ENCODE data around the gene HBG1.

The HBG1 gene

DNA sequence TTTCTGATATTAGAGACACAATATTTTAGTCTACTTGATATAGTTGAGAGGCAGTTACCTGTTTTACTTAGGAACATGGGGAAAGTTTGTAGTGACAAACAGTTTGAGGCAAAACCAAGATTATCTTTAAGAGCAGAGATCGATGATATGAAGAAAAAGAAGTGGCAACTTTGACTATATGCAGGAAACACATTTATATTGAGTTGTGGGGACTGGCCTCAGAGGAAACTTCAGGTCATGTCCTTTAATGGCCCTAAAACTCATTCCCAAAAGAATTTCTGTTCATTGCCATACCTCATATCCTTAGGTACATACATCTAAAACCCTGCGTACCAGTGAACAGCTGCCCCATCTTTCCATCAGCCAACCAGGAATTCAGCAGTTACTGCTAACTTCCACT lies 4.5 kb downstream of the HBG1 start:
- DNase-seq = no peak

DNA sequence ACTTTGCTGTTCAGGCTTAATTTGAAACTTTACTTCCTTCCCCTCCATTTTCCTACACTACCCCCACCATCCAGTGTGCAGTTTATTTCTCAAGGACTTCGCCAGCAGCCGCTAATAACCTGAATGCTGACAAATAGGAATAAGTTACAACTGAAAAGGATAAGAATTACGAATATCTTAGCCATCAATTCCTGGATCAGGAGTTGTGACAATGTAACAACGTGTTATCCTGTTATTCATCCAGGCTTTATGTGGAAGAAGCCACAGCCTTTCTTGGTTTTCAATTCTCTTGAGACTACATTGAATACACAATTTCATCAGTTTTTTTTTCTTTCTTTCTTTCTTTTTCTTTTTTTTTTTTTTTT lies 5.9 kb downstream of the HBG1 start:
- DNase-seq = no peak

DNA sequence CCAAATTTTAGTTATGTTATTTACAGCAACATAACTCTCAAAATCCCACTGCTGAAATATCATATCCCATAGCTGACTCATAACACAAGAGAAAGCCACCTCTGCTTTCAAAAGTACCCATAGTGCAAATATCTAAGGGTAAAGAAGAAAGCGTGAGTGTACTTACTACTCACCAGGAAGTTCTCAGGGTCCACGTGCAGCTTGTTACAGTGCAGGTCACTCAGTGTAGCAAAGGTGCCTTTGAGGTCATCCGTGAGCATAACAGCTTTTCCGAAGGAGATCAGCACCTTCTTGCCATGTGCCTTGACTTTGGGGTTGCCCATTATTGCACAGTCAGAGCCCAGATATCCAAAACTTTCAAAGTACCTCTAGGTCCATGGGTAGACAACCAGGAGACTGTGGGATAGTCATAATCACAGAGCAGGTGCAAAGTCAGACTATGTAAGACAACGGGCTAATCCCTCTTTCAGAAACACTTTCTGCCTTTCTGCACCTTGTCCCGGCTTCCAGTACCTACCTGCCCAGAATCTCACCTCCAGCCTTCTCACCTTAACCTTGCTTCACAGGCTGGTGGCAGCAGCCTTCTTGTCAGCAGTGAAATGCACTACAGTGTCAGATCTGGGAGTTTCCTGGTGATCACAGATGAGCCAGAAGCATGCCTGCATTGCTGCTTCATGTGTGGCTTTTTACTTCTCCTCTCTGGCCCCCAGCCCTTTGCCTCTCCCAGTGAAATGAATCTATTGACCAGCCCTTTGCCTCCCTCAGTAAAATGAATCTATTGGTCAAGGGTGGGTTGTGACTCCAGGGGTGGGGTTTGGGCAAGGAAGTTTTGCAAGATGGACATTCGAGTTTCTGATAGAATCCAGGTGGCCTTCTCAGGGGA lies 6.5 kb downstream of the HBG1 start:
- no peak for DNase-seq

DNA sequence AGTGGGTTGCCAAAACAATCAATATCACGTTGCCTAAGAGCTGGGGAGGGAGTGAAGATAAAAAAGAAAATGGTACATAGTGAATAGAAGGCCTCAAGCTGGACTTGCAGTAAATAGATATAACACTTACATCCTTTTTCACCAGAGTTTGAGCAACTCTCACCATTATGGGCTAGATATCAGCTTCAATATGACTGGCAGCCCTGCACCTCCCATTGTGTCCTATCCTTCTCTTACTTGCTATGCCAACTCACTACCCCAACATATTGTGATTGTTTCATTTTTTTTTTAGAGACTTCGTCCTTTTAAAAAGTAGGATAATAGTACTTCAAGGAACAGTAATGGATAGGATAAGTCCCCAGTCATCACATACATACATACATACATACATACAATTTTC lies 7.4 kb downstream of the HBG1 start:
- DNase-seq = no peak

DNA sequence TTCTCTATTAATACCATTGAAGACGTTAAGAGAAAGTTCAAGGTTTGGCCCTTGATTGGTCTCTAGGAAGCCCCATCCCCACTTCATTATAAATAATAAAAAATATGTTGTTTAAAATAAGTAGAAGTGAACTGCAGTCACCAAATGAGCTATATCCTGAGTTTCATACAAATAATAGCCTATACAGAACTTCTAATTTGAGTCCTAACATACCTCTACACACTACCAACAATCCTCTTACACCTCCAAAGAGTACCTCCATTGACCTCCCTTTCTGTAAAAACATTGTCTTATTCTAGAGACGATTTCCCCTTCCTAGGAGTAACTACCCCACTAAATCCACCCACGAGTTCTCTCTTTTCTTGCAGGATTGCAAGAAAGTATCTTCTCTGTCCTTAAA lies 8.2 kb downstream of the HBG1 start:
- DNase-seq = no peak

DNA sequence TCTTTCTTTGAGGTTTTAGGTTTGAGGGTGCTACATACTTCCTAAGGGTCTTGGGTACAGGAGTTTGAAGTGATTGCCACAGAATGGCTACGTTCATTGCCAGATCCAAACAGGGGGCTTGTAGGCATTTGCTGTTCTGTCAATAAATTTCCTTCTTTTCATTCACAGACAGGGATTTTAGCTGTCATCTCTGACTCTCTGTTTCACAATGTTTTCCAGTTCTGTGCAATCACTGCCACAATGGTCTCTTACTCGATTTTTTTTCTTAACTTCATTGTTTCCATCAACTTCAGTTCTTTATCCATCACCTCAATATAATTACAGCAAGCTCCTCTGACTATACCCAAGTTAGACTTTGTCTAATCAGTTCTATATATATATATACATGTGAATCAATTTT lies 9.2 kb downstream of the HBG1 start:
- no peak for DNase-seq

DNA sequence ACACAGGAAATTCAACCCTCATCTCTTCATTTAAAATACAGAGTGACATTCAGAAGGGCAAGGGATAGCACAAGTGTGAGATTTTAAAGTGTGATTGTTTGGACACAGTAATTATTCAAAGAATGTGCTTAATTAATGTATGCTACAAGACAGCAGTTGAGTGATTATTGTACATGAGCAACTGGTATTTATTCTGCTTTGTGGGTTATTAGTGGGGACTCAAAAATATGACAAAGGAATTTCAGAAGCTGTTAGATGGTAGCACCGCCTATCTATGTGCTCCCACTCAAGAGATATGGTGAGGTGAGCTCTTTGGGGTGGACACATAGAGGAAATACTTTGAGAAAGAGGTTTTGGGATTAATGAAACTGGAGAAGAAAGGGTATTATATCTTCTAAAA lies 9.6 kb downstream of the HBG1 start:
- DNase-seq = no peak

DNA sequence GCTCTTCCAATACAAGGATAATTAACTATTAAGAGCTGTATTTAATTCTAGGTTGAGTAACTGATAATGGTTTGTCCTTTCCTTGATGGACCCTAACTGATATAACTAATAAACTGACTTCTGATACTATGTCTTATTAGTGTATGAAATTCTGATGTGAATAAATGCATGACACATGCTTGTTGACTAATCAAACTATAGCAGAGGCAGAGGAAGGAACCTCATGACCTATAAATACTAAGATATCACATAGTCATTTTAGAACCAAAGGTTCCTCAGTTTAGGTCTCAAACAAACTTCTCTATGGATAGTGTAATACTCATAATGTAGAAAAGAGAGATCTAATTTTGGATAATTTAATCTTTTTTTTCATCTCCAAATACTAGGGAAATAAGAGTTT lies 10.6 kb downstream of the HBG1 start:
- no peak for DNase-seq

DNA sequence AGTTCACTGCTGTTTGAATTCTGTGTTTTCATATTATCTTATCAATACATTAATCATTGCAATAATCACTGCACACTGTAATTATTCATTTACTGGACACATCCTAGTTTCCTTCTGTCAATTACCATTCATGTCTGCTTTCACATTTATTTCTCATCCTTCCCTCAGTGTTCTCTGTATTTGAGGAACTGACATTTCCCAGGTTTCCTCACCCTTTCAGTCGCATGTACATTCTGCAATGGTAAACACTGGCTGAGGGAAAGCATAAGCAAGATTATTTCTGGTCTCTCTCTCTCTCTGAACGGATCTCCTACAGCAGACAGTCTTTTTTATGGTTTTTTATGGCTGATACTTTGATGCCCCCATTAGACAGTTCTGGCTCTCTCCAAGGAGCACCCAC lies 11.2 kb downstream of the HBG1 start:
- DNase-seq = no peak

DNA sequence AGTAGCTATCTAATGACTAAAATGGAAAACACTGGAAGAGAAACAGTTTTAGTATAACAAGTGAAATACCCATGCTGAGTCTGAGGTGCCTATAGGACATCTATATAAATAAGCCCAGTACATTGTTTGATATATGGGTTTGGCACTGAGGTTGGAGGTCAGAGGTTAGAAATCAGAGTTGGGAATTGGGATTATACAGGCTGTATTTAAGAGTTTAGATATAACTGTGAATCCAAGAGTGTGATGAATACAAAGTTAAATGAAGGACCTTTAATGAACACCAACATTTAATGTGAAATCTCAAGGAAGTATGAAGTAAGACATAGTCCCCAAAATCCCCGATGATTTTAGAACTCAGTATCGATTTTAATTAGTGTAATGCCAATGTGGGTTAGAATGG lies 12.2 kb downstream of the HBG1 start:
- DNase-seq = no peak

DNA sequence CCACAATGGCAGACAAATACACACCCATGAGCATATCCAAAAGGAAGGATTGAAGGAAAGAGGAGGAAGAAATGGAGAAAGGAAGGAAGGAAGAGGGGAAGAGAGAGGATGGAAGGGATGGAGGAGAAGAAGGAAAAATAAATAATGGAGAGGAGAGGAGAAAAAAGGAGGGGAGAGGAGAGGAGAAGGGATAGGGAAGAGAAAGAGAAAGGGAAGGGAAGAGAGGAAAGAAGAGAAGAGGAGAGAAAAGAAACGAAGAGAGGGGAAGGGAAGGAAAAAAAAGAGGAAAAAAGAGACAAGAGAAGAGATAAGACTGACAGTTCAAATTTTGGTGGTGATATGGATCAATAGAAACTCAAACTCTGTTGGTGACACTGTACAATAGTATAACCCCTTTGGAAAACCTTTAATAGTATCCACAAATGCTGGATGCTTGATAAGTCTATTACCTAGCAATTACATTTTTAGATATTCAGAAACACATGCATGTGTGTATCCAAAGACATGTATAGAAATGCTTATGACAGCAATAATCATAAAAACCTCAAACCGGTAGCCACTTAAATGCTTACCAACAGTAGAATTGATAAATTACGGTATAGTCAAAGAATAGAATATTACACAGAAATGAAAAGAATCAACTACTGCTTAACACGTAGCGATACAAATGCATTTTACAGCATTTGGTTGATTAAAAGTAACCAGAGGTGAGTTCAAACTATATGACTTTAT lies 14.1 kb downstream of the HBG1 start:
- no peak for DNase-seq

DNA sequence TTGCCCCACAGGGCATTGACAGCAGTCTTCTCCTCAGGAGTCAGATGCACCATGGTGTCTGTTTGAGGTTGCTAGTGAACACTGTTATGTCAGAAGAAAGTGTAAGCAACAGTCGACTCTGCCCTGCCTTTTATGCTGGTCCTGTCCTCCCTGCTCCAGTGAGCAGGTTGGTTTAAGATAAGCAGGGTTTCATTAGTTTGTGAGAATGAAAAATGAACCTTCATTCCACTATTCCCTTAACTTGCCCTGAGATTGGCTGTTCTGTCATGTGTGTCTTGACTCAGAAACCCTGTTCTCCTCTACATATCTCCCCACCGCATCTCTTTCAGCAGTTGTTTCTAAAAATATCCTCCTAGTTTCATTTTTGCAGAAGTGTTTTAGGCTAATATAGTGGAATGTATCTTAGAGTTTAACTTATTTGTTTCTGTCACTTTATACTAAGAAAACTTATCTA lies 15.2 kb downstream of the HBG1 start, which contains the start of gene HBD:
Gene HBD, minus strand, starts transcription at position 103 of the 454 bp plus-strand sequence. Its CDS starts 50 bp downstream, at position 53.
- DNase-seq = no peak

DNA sequence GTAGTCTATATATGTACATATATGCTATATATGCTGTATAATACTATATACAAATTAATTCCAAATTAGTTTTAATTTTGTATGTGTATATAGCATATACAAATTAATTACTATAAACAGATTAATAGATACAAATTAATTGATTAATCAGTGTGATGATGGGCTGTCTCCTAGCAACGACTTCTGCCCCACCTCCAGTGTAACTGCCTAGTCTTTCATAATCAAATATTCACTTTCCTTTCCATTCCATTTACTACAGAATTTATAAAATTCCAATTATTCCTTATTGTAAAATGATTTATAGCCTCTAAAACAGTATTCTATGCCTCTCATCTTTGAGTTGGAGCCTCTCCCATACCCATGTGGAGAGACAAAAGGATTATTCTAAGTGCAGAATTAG lies 16.4 kb downstream of the HBG1 start:
- no peak for DNase-seq

DNA sequence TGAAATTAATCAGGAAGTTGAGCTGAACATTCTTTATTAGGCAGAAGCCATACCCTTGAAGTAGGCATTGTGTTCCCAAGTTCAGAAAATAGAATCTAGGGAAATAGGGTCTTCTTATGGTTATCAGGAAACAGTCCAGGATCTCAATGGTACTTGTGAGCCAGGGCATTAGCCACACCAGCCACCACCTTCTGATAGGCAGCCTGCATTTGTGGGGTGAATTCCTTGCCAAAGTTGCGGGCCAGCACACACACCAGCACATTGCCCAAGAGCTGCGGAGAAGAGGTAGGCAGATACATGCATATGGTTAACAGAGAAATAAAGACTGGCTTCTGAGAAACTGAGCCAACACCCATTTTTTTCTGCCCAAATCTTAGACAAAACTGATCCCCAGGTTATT lies 16.8 kb downstream of the HBG1 start:
- no peak for DNase-seq

DNA sequence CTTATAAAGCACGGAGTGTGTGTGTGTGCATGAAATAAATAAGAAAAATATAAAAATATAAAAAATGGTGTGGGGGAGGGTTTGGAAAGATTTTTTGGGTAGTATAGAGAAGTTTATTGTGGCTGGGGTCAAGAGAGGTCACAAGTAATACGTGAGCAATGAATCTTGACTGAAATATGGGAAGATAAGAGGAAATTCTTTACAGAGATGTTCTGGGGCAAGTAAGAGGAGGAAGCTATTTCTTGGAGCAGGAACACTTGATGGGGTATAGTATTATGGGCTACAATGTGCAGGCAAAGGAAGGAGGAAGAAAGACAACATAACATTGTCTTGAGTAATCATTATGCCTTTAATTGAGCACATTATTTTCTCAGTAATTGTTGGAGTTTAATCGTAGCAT lies 17.5 kb downstream of the HBG1 start:
- DNase-seq = no peak

DNA sequence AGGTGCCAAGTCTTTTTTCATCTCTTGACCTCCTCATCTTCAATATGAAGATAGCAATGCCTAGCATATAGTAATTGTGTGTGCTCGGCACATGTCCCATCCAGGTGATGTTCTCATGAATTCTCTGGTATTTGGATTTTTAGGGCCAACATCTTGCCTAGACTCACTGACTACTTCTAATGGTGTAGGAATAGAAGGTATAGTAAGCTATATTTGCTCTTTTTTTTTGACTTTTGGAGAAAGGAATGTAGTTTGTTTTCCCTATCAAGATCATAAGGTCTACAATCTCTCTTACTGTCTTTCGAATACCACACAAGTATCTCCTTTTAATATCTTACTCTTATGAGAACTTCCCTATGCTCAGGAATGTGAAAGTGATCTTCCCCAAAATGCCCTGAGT lies 18.5 kb downstream of the HBG1 start:
- no peak for DNase-seq

DNA sequence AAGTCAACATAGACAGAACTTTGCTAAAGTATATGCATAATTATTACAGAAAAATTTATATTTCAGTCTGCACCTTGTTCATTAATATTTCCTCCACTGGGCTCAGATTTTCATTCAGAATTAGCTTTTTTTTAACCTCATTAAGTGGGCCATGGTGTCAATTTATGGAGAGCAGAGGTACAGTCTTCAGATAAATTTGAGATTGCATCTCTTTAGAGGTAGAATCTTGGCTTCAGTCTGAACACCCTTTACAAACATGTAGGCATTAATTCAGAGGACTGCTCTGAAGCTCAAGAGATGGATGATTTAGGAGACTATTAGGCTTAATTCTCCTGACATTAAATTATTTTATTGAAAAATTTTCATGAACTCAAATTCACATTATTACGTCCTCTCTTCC lies 19.4 kb downstream of the HBG1 start:
- DNase-seq = no peak

DNA sequence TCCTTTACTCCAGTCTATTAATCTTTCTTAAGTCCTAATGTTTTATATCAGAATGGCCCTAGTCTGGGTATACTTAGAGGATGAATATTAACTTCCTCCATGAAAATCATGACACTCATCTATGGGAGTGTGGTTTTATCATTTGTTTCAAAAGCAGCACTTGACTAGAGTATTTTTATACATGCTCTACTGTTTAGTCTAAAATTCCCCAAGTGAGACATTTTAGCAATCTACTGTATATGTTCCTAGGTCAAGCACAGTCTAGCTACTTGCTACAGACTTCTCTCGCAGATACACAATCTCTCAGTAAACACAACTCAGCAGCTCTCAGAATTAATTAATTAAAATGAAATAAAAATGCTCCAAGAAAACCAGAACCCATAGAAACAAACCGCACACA lies 19.9 kb downstream of the HBG1 start:
- no peak for DNase-seq

DNA sequence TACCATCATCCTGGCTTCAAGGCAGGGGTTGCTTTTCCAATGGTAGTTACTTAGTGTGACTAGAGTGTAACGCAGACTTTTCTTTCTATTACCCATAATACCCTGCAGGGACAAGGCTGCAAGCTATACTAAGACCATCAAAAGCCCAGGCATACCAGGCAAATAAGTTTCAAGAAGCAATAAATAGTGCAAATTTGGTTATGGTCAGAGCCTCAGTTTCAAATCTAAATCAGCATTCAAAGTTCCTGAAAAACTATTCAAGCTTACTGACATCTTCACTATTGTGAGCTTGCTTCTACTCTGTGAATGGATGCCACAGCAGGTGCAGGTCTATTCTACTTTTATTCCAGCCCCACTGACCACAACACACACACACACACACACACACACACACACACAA lies 20.3 kb downstream of the HBG1 start:
- no peak for DNase-seq

DNA sequence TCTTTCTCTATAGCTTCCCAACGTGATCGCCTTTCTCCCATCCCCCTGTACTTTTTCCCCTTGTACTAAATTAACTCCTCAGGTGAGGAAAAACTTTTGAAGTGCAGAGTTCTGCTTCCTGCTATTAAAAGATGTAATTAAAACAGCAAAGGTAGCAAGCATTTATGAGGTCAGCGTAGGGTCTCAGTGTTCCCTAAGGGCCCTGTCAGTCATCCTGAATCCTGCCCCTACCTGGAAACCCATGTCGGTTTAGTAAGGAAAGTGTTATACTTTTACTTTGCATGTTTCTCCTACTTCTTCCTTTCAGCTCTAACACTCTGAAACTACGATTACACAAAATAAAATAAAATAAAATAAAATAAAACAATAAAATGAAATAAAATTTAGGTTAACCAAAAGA lies 21.5 kb downstream of the HBG1 start:
- DNase-seq = no peak

DNA sequence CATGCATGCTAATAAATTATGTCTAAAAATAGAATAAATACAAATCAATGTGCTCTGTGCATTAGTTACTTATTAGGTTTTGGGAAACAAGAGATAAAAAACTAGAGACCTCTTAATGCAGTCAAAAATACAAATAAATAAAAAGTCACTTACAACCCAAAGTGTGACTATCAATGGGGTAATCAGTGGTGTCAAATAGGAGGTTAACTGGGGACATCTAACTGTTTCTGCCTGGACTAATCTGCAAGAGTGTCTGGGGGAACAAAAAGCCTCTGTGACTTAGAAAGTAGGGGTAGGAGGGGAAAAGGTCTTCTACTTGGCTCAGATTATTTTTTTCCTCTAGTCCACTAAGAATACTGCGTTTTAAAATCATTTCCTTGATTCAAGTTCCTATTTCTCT lies 22.0 kb downstream of the HBG1 start:
- no peak for DNase-seq

DNA sequence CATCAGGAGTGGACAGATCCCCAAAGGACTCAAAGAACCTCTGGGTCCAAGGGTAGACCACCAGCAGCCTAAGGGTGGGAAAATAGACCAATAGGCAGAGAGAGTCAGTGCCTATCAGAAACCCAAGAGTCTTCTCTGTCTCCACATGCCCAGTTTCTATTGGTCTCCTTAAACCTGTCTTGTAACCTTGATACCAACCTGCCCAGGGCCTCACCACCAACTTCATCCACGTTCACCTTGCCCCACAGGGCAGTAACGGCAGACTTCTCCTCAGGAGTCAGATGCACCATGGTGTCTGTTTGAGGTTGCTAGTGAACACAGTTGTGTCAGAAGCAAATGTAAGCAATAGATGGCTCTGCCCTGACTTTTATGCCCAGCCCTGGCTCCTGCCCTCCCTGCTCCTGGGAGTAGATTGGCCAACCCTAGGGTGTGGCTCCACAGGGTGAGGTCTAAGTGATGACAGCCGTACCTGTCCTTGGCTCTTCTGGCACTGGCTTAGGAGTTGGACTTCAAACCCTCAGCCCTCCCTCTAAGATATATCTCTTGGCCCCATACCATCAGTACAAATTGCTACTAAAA lies 22.8 kb downstream of the HBG1 start, which contains the start of gene HBB:
Gene HBB, minus strand, starts transcription at position 340 of the 579 bp plus-strand sequence. Its CDS starts 50 bp downstream, at position 290.
- no peak for DNase-seq

DNA sequence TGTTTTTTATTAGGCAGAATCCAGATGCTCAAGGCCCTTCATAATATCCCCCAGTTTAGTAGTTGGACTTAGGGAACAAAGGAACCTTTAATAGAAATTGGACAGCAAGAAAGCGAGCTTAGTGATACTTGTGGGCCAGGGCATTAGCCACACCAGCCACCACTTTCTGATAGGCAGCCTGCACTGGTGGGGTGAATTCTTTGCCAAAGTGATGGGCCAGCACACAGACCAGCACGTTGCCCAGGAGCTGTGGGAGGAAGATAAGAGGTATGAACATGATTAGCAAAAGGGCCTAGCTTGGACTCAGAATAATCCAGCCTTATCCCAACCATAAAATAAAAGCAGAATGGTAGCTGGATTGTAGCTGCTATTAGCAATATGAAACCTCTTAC lies 24.2 kb downstream of the HBG1 start:
- DNase-seq = no peak
